GM18526 (cell line): Measurements from ENCODE around the gene CEP85L.

Experiments used
- POLR2A ChIP-seq: IDR thresholded peaks from 3 replicates; pipeline ENCODE4 v1.6.1; 2011; ENCODE audit not compliant: insufficient read length; ENCODE audit errors: extremely low read depth

Gene CEP85L

DNA sequence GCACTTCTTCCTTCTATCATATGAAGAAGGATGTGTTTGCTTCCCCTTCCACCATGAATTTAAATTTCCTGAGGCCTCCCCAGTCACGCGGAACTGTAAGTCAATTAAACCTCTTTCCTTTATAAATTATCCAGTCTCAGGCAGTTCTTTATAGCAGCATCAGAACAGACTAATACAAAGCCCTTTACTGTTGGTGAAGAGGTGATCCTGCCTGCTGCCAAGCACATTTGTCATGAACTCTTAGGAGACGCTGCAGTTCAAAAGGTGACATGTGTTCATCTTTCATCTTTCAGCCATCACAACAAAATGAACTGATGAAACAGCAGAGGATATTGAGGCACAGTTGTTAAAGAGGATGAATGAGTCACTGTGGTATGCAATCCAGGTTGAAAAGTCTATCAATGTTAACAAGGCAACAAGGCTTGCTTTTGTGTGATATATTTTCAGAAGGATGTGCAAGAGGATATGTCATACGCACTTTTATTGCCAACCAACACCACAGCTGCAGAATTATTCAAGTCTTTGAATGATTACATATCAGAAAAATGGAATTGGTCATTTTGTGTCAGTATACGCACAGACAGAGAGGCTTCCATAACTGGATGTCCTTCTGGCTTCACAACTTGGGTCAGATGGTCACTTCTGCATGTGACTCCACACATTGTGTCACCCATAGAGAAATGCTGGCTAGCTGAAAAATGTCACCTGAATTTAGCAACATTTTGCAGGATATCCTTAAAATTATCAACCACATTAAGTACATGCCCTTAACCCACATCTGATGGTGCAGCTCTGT is 155.7 kb downstream of the CEP85L start:
- TF ChIP-seq POLR2A: no peak

DNA sequence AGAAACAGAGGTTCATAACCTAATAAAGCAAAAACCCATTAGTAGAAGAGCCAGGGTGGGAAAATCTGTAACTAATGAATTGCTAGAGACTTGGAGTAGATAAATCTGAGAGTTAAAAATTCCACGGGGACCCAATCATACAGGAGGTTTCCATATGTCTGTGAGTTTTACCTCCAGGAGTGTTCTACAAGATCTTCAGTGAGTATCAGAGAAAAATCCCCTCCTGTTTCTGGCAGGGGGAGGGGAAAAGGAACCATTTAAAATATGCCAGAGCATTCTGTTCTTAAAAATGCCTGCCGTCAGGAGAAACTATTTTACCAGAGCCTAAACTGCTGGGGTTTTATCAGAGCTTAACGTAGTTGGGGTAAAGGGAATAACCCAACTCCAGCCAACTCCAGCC is 157.3 kb downstream of the CEP85L start:
- no peak for TF ChIP-seq POLR2A

DNA sequence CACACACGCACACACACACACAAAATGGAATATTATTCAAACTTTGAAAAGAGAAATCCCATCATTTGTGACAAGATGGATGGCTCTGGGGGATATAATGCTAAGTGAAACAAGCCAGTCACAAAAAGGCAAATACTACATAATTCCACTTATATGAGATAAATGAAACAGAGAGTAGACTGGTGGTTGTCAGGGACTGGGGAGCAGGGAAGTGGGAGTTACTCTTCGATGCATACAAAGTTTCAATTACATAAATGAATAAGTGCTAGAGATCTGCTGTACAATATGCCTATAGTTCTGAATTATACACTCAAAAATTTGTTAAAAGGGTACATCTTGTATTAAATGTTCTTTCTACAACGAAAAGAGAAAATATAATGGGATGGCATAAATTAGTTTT is 161.4 kb downstream of the CEP85L start:
- no peak for TF ChIP-seq POLR2A

DNA sequence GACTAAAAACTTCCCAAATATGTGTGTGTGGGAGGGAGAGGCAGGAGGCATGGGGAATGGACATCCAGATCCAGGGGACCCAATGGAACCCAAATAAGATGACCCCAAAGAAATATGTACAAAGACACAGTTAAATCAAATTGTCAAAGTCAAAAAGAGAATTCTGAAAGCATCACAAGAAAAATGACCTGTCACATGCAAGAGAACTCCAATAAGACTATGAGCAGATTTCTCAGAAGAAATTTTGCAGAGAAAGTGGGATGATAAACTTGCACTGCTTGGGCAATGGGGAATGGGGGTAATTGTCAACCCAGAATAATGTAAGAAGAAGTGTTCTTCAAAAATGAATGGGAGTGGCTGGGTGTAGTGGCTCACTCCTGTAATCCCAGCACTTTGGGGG is 162.8 kb downstream of the CEP85L start:
- TF ChIP-seq POLR2A: no peak

DNA sequence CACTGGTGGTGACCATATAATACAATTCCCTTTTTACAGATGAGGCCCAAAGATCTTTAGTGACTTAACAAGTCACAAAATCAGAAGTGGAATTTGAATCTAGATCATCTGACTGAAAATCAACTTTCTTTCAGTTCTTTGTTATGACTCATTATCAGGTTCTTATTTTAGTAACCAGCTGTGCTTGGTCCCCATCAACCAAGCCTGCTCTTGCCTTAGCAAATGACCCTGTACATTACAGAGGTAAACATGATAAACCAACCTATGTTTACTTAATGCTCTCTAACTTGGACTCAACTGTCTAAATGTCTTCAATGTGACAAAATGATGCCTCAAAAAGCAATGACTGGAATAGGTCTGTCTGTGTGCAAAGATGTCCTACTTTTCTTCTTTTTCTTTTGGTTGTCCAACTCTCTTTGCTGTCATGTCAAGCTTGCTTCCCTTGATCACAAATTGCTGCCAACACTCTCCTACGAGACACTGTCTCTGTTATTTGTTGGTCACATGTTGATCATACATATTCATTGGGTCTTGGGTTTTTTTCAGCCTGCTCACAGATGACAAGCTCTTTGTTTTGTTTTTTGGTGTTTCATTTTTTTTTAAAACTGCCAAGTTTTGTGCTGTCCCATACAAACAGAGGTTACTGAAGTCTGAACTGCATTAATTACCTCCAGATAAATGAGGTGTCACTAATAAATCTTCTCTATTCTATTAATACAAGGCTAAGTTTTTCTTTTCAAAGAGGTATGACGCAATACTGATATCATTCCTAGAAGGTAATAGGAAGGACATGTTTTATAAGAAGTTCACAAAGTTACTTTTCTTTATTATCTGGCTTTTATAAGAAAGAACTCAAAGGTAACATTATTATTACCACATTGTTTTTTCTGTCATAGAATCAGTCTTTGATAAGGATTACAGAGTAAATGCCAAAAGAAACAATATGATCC is 165.5 kb downstream of the CEP85L start:
- TF ChIP-seq POLR2A: no peak

DNA sequence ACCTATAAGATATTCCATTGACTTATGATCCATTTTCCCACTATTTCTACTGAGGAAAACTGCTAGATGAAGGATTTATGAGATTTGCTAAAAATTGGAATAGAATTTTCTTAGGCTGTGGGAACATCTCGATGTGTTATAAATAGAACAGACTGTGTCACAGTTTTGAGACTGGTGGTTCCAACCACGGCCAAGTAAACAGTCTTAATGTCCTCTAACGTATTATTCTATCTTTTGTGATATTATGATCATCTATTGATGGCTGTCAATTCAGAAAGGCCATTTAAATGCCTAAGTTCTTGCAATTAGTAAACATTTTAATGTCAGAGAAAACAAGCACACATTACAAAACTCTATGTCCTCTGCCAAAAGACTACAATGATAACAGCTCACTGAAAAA is 174.8 kb downstream of the CEP85L start:
- TF ChIP-seq POLR2A: no peak

DNA sequence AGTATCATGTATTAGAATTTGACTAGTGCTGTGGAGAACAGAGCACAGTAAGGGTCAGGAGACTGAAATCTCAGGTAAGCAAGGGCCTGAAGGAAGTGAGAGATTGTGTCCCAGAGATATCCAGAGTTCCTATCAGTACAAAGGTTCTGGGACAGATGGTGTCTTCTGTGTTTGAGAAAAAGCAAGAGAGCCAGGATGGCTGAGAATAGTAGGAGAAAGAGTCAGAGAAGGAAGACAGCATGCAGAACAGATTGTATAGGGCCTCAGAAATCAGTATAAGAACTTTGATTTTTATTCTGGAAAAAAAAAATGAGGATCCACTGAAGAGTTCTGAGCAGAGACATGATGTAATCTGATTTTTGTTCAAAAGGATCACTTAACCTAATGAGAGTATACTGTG is 178.1 kb downstream of the CEP85L start:
- no peak for TF ChIP-seq POLR2A

DNA sequence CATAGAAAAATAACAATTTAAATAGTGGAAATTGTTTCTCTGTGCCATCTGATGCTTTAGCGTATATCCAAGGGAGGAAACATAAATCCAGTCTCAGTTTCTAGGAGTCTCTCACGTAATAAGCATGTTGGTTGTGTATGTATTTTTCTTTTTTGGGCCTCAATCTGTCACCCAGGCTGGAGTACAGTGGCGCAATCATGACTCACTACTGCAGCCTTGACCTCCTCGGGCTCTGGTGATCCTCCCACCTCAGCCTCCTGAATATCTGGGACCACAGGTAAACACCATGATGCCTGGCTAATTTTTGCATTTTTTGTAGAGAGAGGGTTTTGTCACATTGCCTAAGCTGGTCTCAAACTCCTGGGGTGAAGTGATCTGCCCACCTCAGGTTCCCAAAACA is 181.9 kb downstream of the CEP85L start:
- no peak for TF ChIP-seq POLR2A

DNA sequence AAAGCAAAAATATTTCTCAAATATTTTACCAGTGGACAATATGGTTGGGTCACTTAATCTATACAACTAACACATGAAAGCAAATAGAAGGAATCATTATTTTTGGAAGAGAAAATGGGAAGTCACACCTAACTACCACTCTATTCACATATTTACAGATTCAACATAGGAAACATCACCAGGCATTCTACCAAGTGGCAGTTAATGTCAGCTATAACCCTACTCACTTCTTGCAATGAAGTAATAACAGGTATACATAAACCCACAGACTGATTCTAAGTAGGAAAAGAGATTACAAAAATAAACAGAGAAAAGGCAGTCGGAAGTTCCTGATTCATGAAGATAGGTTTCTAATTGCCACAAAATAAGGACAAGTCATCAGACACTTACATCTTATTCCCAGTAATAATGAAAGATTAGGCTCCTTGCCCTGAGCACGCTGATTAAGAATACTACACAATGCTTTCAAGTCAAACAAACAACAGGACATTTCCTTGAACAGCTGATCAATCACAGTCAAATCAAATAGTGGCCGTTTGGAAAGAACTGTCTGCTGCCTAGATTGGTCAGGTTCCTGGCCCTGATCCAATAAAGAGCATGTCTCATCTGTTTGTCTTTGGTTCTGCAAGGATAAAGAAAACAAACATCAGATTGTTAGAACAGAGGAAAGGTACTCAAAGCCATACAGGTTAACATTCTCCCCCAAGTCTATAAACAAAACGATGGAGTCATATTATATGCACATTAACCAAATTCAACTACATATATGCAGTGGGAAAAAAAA is 182.5 kb downstream of the CEP85L start:
- TF ChIP-seq POLR2A: no peak

DNA sequence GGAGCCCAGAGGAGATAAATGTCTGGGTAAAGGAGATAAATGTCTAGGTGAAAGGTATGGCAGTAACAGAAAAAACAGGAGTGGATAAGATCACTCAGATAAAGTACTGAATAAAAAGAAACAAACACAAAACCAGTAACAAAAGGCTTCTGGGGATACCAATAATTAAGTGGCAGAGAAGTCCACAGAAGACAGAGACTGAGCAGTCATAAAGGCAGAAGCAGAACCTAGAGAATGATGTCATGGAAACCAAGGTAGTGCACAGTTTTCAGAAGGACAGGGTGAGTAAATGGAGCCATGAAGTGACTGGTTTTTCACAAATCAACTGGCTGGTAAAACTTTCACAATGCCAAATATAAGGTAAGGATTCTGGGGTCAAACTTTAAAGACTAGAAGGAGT is 184.2 kb downstream of the CEP85L start:
- no peak for TF ChIP-seq POLR2A

DNA sequence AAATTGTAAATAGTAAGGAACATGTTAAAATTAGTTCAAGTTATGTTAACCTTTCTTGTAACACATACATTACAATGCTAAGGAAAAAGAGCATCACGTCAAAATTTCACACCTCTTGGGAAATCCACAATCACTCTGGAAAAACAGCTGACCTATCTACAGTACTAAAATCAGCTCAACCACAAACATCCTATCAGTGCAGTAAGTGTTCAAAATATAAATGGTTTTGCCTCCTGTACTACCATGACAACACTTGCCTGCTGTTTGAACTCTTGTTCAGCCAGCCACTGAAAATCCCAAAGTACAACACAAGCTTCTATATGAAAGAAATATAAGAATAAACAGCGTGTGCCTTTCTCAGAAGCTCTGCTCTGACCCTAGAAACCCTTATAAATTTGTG is 186.8 kb downstream of the CEP85L start:
- no peak for TF ChIP-seq POLR2A

DNA sequence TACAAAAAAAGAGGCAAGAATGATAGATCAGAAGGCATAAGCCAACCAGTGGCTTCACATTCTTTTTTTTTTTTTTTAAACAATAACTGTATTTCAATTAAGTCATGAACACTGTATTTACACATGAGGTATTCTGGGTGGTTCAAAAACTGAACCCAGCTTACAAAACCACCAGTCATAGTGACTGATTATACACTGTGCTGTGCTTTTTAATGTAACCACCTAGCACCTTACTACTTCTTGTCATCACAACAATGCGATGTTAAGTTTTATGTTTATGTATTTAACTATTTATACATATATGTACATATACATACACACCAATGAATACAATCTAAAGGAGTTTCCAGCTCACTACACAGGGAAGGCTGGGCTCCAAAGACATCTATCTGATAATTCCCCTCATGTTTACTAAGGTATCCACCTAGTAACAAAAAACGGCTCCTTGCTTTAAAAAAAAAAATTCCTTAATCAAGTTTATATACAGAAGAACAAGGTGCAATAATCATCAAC is 190.4 kb downstream of the CEP85L start:
- no peak for TF ChIP-seq POLR2A

DNA sequence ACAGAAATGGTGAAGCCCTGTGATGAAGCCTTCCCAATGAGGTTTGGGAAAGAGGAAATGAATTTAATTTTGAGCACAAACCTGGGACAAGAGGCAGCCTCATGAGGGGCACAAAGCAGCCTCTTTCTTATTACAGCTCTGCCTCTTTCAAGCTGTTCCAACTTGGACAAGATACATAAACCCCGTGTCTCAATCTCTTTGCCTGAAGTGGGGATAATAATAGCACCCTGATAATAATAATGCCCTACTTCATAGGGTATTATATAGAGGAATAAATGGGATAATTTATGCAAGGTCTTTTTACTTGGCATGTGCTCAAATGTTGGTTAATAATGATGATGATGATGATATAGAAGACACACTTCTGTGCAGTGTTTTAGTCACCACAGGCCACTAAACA is 194.4 kb downstream of the CEP85L start:
- TF ChIP-seq POLR2A: no peak

DNA sequence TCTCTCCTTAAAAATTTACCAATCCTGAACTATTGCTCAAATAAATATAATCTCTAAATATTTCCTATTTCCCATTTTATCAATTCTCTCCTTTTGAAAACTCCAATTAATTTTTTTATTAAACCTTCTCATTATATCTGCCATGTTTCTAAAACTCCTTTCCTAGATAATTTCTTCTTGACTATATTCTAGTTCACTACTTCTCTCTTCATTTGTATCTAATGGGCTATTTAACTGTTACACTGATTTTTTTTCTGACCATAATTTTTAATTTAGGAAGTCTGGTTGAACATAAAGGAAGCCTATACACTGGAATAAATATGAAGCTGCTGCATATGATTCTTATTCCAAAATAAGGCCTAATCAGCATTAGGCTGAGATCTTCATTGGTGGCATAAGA is 199.6 kb downstream of the CEP85L start:
- TF ChIP-seq POLR2A: no peak

DNA sequence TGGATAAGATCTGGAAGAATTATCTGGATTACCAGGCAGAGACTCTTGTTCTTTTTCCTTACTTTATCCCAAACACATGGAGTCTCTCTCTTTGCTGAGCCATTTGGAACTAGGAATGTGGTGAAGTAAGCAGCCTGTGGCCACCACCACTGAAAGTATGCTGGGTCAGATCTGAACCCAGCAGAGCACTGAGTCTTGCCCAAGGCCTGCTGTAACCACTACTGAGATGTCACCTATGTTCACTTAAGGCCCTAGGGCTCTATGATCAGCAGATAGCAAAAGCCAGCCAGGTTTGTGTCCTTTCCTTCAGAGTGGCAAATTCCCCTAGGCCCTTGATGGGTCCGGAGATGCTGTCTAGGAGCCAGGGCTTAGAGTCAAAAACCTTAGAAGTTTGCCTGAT is 206.6 kb downstream of the CEP85L start:
- TF ChIP-seq POLR2A: no peak
